ENCODE measurements around the gene PID1.
"Not testable (repeated sequence)": the region's sequence is repeated elsewhere in the genome, so short reads cannot be mapped to it uniquely, and the experiment has no call there.

Gene PID1

GRCh38 chr2:229206548-229206947 lies 64.5 kb downstream of the PID1 start:
- no peak for DNase-seq

DNA sequence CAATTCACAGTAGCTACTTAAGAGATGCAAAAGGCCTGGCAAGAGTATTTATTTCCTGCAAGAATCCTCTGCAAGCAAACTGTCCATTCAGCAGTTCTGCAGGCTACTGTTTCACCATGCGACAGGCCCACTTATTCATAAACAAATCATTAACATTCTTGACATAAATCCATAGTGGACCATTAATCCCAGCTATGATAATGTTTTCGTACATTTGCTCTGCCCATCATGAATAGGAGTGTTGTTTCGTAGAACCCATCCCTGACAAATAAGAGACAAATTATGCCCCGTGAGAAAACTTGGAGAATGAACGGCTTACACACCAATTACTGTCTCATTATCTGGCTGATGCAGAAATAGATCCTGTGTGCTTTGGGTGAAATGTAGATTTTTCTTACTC lies 65.4 kb downstream of the PID1 start:
- DNase-seq: no peak

GRCh38 chr2:229202646-229203045 lies 68.4 kb downstream of the PID1 start:
- DNase-seq: no peak

DNA sequence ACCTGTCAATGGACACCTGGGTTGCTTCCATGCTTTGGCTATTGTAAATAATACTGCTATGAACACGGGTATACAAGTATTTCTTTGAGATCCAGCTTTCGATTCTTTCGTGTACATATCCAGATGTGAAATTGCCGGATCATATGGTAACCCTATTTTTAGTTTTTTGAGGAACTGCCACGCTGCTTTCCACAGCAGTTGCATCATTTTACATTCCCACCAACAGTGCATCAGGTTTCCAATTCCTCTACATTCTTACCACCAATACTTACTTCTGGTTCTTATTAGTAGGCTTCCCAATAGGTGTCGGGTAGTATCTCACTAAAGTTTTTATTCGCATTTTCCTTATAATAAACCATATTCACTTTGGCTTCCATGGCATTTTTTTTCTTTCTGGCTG lies 69.6 kb downstream of the PID1 start:
- no peak for DNase-seq

DNA sequence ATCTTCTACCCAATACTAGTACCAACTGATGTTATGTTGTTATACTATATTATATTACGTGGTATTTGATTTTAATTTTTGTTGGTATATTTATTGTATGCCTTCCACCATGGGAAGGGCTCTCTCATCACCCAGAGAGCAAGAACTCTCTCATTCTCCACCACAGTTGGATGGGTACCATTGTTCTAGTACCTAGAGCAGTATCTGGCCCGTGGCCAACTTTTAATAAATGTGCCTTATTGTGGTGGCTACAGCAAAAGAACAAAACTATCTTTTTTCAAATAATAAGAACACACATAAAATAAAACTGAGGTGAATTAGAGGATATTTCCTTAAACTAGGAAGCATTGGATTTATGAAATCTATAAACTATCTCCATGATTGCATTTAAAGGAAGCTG lies 71.8 kb downstream of the PID1 start:
- DNase-seq: no peak

DNA sequence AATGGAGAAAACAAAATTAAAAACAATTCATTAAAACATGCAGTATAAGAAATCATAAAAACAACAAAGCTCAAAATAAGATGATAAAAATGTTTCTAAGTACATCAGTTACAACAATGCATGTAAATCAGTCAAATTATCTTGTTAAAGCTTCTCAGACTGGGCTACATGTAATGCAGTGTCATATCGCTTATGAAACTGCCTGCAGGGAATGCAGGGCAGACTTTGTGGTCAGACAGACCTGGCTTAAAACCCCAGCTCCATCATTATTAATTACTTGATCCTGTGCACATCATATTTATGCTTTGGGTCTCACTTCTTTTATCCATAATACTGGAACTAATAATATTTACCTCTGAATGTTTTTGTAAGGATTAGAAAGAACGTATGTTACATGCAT lies 74.6 kb downstream of the PID1 start:
- no peak for DNase-seq

GRCh38 chr2:229195346-229195947 lies 75.6 kb downstream of the PID1 start:
- DNase-seq: no peak

GRCh38 chr2:229193281-229193680 lies 77.8 kb downstream of the PID1 start:
- DNase-seq: no peak

- DNase-seq: no peak
These were observed 79.7 kb downstream of the PID1 start for GRCh38 chr2:229191413-229191812.

- not testable (repeated sequence) for DNase-seq
These were observed 84.0 kb downstream of the PID1 start for GRCh38 chr2:229187123-229187522.

DNA sequence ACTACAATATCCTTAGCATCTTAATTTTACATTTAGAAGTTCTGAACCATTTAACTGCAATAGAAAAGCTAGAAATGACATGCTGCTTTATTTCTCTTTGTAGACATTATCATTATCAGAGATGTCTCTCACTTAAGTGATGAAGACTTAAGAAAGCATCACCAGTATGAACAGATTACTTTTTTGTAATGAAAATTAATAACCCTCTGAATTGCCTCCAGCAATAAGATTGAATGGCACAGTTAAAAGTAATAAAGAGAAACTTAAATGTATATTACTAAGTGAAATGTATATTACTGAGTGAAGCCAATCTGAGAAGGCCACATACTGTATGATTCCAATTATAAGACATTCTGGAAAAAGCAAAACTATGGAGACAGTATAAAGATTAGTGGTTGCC lies 89.4 kb downstream of the PID1 start:
- DNase-seq: no peak

DNA sequence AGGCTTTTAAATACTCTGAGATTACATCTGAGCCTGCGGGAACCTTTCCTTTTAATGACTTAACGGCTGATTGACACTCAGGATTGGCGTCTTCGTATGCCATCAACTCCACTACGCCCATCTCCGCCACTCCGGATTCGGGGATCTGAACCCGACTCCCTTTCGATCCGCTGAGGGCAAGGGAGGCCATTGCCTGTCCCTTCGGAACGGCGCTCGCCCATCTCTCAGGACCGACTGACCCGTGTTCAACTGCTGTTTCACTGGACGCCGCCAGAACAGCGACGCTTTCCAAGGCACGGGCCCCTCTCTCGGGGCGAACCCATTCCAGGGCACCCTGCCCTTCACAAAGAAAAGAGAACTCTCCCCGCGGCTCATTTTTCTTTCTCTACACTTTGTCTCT lies 90.4 kb downstream of the PID1 start:
- no peak for DNase-seq

- DNase-seq: no peak
These were observed 91.5 kb downstream of the PID1 start for GRCh38 chr2:229179628-229180027.

DNA sequence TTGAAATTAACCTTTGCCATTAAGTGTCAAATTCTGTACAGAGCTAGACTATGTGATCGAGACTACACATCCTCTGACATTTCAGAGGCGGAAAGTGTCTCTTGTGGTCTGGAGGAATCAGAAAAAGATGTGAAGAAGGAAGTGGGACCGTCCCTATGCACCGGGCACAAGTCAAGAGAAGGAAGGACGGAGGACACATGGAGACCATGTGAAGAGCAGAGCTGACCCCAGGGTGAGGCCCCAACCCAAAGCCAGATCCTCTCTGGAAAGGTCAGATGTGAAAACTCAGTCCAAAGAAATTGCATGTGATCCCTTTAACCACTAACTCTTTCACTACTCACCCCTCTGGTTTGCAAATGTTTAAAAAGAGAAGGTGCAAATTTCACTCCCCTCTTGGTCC lies 92.4 kb downstream of the PID1 start:
- no peak for DNase-seq

GRCh38 chr2:229178117-229178516 lies 93.0 kb downstream of the PID1 start:
- DNase-seq: no peak

DNA sequence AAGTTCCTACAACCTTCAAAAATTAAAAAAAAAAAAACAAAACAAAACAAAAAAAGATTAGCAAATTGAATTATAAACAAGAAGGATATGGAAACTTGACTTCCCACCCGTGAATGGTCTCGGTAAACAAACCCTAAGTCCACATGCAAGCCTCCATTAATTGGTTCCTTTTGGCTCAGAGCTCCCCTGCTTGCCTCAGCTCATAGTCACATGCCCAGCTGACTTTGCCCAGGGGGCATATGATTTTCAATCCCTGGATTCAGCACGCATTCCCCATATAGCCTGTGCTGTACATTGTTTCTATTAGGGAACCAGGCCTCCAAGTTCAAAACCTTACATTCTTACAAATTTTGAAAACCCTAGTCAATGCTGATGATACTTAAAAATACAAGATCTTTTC lies 95.0 kb downstream of the PID1 start:
- DNase-seq: no peak

GRCh38 chr2:229175497-229175863 lies 95.6 kb downstream of the PID1 start:
- no peak for DNase-seq

DNA sequence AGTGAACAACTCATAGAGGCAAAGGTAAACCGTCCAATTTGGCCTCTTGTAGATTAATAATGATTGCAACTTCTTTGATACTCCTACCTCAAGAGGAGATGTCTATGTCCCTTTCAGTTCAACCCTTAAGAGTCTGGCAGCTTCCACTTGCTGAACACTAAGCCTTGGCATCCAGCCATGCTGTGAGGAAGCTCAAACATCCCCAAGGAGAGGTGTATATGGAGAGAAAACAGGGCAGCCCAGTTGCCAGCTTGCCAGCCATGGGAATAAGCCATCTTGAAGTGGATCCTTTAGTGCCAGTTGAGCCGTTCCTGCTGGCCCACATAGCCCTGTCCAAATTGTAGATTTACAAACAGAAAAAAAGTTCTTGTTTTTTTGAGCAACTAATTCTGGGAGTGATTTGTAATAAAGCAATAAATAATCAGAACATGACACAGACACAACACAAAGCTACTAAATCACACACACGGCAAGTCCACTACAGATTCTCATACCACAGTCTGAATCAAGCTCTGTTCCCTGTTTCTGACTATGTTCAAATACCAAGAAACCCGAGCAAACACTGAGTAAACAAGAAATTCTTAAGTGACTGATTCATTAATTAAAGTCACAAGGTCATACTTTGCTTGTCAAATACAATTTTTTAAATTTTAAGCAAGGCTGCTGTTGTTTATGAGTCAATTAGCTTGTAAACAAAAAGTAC lies 96.1 kb downstream of the PID1 start:
- no peak for DNase-seq

DNA sequence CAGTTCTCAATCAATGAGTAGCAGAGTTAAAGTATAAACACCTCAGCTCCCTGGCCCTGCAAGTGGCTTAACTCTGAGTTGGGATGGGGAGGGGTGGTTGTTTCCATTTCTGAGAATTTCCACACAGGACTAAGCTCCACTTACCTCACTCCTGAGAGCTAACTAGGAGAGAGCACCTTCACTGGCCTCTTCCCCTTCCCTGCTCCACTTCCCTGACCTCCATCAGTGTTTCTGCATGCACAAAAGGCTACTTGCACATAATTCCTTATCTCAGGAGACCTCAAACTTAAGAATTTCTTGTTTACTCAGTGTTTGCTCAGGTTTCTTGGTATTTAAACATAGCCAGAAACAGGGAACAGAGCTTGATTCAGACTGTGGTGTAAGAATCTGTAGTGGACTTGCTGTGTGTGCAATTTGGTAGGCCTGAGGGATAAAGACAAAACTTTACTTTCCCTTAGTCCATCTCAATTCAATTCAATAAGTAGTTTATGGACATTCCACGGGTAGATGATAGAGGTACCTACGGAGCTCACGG lies 97.2 kb downstream of the PID1 start:
- no peak for DNase-seq

- no peak for DNase-seq
These were observed 100.2 kb downstream of the PID1 start for GRCh38 chr2:229170916-229171315.

- no peak for DNase-seq
These were observed 100.9 kb downstream of the PID1 start for GRCh38 chr2:229170171-229170570.

- DNase-seq: no peak
These were observed 101.3 kb downstream of the PID1 start for GRCh38 chr2:229169751-229170150.

DNA sequence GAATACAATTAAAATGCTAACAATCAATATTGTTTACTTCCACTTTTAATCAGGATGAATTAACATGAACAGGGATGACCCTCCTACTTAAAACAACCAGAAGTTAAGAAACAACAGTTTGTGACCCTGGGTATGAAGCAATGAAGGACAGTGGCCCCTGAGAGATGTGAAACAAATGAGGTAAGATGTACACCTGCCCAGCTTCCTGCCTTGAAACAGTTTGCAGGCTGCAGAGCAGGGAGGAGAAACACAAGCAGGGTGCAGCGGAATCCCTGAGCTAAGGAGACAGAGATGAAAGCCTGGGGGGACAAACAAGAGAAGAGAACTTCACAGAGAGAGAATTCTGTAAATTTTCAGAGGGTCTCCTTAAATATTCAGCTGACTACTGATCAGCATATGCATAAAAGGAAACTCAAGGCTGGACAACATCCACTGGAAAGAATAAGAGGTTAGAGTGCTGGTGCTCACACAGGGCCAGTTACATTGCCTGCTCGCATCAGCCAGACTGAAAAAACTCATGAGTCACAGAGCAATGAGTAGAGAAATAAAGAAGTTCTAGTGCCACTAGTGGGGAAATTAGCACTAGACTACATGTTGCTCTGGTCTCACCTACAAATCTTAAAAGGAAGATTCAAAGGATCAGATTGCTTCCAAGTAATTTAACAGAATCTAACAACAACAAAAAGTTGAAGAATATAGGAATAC lies 106.4 kb downstream of the PID1 start:
- DNase-seq: no peak

DNA sequence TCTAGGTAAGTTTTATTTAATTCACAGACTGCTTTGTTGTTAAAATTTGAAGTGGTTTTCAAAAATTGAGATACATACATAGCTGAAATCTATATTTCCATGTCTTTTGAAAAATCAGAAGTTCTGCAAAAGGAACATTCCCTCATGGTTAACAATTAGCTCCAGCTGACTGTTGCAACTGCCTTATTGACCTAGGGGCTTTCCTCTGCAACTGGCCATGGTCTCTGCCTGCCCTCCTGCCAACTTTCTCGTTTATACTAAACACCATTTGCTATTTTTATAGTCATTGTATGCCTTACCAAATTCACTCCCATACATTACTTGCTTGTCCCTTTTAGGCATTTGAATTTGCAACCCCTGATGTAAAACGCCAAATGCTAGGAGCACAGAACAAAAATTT lies 107.2 kb downstream of the PID1 start:
- no peak for DNase-seq
